ENCODE measurements around the gene DCDC1.

DCDC1 gene

DNA sequence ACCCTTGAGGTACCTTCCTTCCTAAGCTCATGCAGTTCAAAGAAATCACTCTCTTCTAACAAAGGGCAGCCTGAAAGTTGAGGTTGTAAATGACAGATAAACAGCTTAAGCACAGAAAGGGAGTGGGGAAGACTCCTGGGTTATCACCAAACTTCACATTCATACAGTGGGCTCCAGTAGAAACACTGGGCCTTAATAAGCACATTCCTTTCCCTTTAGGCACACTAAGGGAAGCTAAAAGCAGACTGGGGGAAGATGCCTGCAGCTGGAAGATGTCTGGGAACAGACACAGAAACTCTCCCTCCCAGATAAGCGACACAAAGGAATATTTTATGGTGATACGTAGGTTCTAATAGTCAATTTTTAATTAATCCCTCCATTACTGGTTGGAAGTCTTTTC lies 433.0 kb downstream of the DCDC1 start:
- no peak overlapping the region for H3K27ac ChIP-seq (ENCODE audit: insufficient read depth, low read length, poor library complexity, severe bottlenecking)
- DNase-seq: no peak
- no peaks in the 10 kb centered on the region for H3K27me3 ChIP-seq (replicated peaks; ENCODE audit: control insufficient read depth, insufficient read depth, low read length, poor library complexity, severe bottlenecking)
- no peaks in the 10 kb centered on the region for H3K9me3 ChIP-seq (ENCODE audit: control insufficient read depth, low read length)
- H3K4me3 ChIP-seq (ENCODE audit: insufficient read depth, low read depth, low read length, poor library complexity, severe bottlenecking): no peak overlapping the region
- H3K36me3 ChIP-seq (ENCODE audit: control insufficient read depth, insufficient read depth, low read length): no peaks in the 10 kb centered on the region
- no peaks in the 10 kb centered on the region for H3K4me1 ChIP-seq (ENCODE audit: control insufficient read depth, insufficient read depth, low read length, poor library complexity, severe bottlenecking)

DNA sequence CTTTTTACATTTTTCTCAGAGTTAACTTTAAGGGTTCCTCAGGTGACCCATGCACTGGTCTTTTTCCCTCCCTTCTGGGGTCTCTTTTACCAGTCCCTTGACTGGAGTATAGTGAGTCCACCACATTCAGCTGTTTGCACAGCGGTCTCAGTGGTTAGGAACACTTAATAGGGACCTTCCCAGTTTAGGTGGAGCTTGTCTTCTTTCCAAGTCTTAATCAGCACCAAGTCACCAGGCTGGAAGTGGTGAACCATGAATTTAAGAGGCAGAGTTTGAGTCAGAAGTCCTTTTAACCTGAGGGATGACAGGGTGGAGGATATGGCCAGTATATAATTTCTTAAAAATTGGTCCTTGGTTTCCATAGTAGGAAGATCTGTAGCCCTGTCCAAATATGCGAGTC lies 433.7 kb downstream of the DCDC1 start:
- Histone ChIP-seq H3K9me3 (ENCODE audit: control insufficient read depth, low read length) (no peaks in the 10 kb centered on the region), H3K4me3 (ENCODE audit: insufficient read depth, low read depth, low read length, poor library complexity, severe bottlenecking) (no peak overlapping the region), H3K4me1 (ENCODE audit: control insufficient read depth, insufficient read depth, low read length, poor library complexity, severe bottlenecking) (no peaks in the 10 kb centered on the region), H3K27ac (ENCODE audit: insufficient read depth, low read length, poor library complexity, severe bottlenecking) (no peak overlapping the region), H3K36me3 (ENCODE audit: control insufficient read depth, insufficient read depth, low read length) (no peaks in the 10 kb centered on the region), H3K27me3 (replicated peaks; ENCODE audit: control insufficient read depth, insufficient read depth, low read length, poor library complexity, severe bottlenecking) (no peaks in the 10 kb centered on the region)
- DNase-seq: no peak

DNA sequence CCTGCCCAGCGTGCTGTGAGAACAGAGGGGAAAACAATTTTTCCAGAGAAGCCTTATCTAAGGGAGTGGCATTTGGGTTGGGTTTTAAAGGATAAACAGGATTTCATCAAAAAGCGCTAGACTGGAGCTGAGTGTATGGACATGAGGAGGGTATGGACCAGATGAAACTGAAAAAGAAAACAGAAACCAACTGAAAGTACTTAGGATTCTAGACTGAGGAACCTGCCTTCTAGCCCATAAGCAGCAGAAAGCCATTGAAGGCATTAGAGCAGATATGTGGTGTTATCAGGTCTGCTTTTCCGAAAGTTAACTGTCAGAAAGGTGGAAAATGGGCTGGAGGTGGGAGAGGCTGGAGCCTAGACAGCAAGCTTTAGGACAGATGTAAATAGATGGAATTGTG lies 443.4 kb downstream of the DCDC1 start:
- Histone ChIP-seq H3K4me1 (ENCODE audit: control insufficient read depth, insufficient read depth, low read length, poor library complexity, severe bottlenecking) (no peaks in the 10 kb centered on the region), H3K36me3 (ENCODE audit: control insufficient read depth, insufficient read depth, low read length) (no peaks in the 10 kb centered on the region), H3K4me3 (ENCODE audit: insufficient read depth, low read depth, low read length, poor library complexity, severe bottlenecking) (no peak overlapping the region), H3K9me3 (ENCODE audit: control insufficient read depth, low read length) (no peaks in the 10 kb centered on the region), H3K27ac (ENCODE audit: insufficient read depth, low read length, poor library complexity, severe bottlenecking) (no peak overlapping the region), H3K27me3 (replicated peaks; ENCODE audit: control insufficient read depth, insufficient read depth, low read length, poor library complexity, severe bottlenecking) (no peaks in the 10 kb centered on the region)
- no peak for DNase-seq

DNA sequence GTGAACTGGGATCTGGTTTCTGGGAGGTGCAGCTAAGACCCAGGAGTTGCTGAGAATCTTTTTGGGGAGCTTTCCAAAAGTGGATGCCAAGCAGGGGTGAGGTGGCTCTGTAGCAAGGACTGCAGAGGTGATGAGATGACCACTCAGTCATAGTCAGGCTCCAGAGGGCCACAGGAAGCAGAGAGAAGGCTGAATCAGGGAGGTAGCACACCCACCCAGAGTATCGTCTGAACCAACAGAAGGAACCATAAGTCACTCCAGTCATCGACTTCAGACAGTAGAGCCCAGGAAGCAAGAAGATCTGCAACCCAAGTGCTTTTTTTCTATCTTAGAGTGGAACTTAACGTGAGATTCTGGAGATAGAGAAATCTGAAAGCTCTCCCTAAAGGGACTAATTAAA lies 447.7 kb downstream of the DCDC1 start:
- Histone ChIP-seq H3K4me3 (ENCODE audit: insufficient read depth, low read depth, low read length, poor library complexity, severe bottlenecking) (no peak overlapping the region), H3K27ac (ENCODE audit: insufficient read depth, low read length, poor library complexity, severe bottlenecking) (no peak overlapping the region), H3K36me3 (ENCODE audit: control insufficient read depth, insufficient read depth, low read length) (no peaks in the 10 kb centered on the region), H3K27me3 (replicated peaks; ENCODE audit: control insufficient read depth, insufficient read depth, low read length, poor library complexity, severe bottlenecking) (no peaks in the 10 kb centered on the region), H3K9me3 (ENCODE audit: control insufficient read depth, low read length) (no peaks in the 10 kb centered on the region), H3K4me1 (ENCODE audit: control insufficient read depth, insufficient read depth, low read length, poor library complexity, severe bottlenecking) (no peaks in the 10 kb centered on the region)
- no peak for DNase-seq

DNA sequence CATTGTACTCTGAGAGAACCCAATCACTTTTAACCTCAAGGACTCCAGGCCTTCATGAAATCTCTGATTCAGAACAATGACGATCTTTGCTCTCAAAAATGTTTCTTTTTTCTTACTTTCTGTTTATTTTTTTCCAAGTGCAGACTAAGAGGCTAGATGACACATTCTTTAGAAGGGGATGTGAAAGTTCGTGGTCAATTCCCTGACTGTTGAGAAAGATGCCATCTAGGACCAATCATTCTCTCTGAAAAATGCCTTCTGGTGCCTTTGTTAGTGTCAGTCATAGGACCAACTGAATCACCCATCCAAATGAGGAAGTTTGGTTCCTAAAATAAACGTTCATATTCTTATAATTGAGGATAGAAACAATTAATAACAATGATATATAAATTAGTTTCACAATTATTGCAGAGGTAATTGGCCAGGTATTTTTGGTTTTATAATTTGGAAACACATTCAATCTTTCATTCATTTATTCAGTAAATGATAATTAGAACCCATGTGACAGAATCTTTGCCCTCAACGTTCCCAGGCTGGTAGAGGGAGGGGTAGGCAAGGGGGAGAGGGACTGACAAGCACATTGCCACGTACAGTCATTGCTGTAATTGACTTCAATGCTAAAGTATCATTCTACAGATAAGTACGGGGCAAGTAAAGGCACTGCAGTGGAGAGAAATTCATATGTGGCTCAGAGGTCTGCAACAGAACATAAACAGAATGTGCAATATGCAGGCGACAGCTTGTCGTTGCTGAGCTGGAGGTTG lies 450.0 kb downstream of the DCDC1 start:
- Histone ChIP-seq H3K9me3 (ENCODE audit: control insufficient read depth, low read length) (no peaks in the 10 kb centered on the region), H3K27me3 (replicated peaks; ENCODE audit: control insufficient read depth, insufficient read depth, low read length, poor library complexity, severe bottlenecking) (no peaks in the 10 kb centered on the region), H3K4me3 (ENCODE audit: insufficient read depth, low read depth, low read length, poor library complexity, severe bottlenecking) (no peak overlapping the region), H3K36me3 (ENCODE audit: control insufficient read depth, insufficient read depth, low read length) (no peaks in the 10 kb centered on the region), H3K4me1 (ENCODE audit: control insufficient read depth, insufficient read depth, low read length, poor library complexity, severe bottlenecking) (no peaks in the 10 kb centered on the region), H3K27ac (ENCODE audit: insufficient read depth, low read length, poor library complexity, severe bottlenecking) (no peak overlapping the region)
- DNase-seq: no peak

DNA sequence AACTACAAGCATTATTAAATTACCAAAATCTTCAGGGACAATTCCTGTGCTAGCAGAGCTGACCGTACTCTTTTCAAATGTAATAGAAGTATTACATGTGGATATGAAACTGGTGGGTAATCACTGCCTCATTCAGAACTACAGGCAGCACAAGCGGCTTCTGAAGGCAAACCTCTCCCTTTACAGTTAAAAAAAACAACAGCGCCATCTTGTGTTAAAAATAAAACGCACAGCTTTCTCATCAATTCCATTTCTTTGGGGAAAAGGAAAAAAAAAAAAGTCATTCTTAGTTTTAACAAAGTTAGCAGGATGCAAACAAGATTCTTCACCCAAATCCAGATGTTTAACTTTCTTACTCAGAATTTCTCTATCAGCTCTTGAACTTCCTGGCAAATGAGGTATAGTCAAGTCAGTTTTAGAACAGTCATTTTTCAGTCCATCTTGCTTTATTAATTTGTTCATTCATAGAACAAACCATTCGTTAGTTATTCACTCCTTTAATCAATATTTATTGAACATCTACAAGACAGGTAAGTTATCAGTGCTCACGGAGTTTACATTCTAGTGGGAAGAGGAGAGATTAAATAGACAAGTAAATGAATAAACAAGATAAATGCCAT lies 451.6 kb downstream of the DCDC1 start:
- no peak for DNase-seq
- no peaks in the 10 kb centered on the region for H3K27me3 ChIP-seq (replicated peaks; ENCODE audit: control insufficient read depth, insufficient read depth, low read length, poor library complexity, severe bottlenecking)
- no peak overlapping the region for H3K27ac ChIP-seq (ENCODE audit: insufficient read depth, low read length, poor library complexity, severe bottlenecking)
- no peaks in the 10 kb centered on the region for H3K4me1 ChIP-seq (ENCODE audit: control insufficient read depth, insufficient read depth, low read length, poor library complexity, severe bottlenecking)
- no peaks in the 10 kb centered on the region for H3K36me3 ChIP-seq (ENCODE audit: control insufficient read depth, insufficient read depth, low read length)
- no peak overlapping the region for H3K4me3 ChIP-seq (ENCODE audit: insufficient read depth, low read depth, low read length, poor library complexity, severe bottlenecking)
- H3K9me3 ChIP-seq (ENCODE audit: control insufficient read depth, low read length): no peaks in the 10 kb centered on the region

GRCh38 chr11:30917266-30917665 lies 452.3 kb downstream of the DCDC1 start:
- Histone ChIP-seq H3K9me3 (ENCODE audit: control insufficient read depth, low read length) (no peaks in the 10 kb centered on the region), H3K36me3 (ENCODE audit: control insufficient read depth, insufficient read depth, low read length) (no peaks in the 10 kb centered on the region), H3K4me1 (ENCODE audit: control insufficient read depth, insufficient read depth, low read length, poor library complexity, severe bottlenecking) (no peaks in the 10 kb centered on the region), H3K27ac (ENCODE audit: insufficient read depth, low read length, poor library complexity, severe bottlenecking) (no peak overlapping the region), H3K27me3 (replicated peaks; ENCODE audit: control insufficient read depth, insufficient read depth, low read length, poor library complexity, severe bottlenecking) (no peaks in the 10 kb centered on the region), H3K4me3 (ENCODE audit: insufficient read depth, low read depth, low read length, poor library complexity, severe bottlenecking) (no peak overlapping the region)
- no peak for DNase-seq

DNA sequence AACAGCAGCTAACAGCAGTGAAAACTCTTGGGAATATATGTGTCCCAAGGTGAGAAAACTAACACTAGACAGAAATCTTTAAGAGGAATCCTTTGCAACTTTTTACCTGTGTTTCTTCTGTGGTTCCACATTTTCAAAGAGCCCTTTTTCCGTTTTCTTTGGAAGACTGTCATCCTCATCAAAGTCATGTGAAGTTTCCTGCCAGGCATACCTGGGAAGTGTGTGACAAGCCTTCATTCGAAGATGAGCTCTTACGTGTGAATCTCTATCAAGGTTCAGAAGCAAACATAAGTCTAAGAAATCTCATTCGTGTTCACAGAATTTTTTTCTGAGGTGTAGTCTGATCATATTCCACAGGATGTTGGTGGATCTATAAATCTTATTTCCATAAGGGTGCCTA lies 452.8 kb downstream of the DCDC1 start:
- no peaks in the 10 kb centered on the region for H3K27me3 ChIP-seq (replicated peaks; ENCODE audit: control insufficient read depth, insufficient read depth, low read length, poor library complexity, severe bottlenecking)
- H3K4me1 ChIP-seq (ENCODE audit: control insufficient read depth, insufficient read depth, low read length, poor library complexity, severe bottlenecking): no peaks in the 10 kb centered on the region
- no peaks in the 10 kb centered on the region for H3K36me3 ChIP-seq (ENCODE audit: control insufficient read depth, insufficient read depth, low read length)
- no peak for DNase-seq
- H3K9me3 ChIP-seq (ENCODE audit: control insufficient read depth, low read length): no peaks in the 10 kb centered on the region
- H3K4me3 ChIP-seq (ENCODE audit: insufficient read depth, low read depth, low read length, poor library complexity, severe bottlenecking): no peak overlapping the region
- H3K27ac ChIP-seq (ENCODE audit: insufficient read depth, low read length, poor library complexity, severe bottlenecking): no peak overlapping the region

DNA sequence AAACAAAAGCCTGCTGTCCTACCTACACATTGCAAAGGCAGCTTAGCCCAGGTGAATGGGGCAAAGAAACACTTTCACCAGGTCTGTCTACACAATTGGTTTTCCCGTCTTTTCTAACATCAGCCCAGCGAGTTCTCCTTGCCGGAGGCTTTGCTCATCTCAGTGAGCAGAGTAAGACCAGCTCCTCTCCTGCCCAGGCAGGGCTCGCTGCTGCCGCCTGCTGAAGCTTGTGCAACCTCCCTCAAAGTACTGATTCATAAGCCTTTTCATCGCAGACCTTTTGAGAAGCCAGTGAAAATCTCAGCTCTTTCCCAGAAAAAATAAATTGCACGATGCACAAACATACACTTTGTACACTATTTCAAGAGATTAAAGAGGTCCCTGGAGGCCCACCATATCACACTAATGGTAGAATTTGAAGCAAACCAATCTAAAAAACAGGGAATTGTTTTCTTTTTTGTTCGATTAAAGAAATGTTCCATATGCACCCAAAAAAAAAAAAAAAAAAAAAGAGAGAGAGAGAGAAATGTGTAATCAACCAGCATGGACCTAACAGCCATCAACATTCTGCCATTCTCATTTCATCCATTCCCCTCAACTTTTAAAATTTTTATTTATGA lies 455.3 kb downstream of the DCDC1 start:
- H3K9me3 ChIP-seq (ENCODE audit: control insufficient read depth, low read length): no peaks in the 10 kb centered on the region
- H3K36me3 ChIP-seq (ENCODE audit: control insufficient read depth, insufficient read depth, low read length): no peaks in the 10 kb centered on the region
- no peaks in the 10 kb centered on the region for H3K27me3 ChIP-seq (replicated peaks; ENCODE audit: control insufficient read depth, insufficient read depth, low read length, poor library complexity, severe bottlenecking)
- no peak overlapping the region for H3K27ac ChIP-seq (ENCODE audit: insufficient read depth, low read length, poor library complexity, severe bottlenecking)
- DNase-seq: no peak
- no peaks in the 10 kb centered on the region for H3K4me1 ChIP-seq (ENCODE audit: control insufficient read depth, insufficient read depth, low read length, poor library complexity, severe bottlenecking)
- H3K4me3 ChIP-seq (ENCODE audit: insufficient read depth, low read depth, low read length, poor library complexity, severe bottlenecking): no peak overlapping the region

- Histone ChIP-seq H3K36me3 (ENCODE audit: control insufficient read depth, insufficient read depth, low read length) (no peaks in the 10 kb centered on the region), H3K4me1 (ENCODE audit: control insufficient read depth, insufficient read depth, low read length, poor library complexity, severe bottlenecking) (no peaks in the 10 kb centered on the region), H3K27ac (ENCODE audit: insufficient read depth, low read length, poor library complexity, severe bottlenecking) (no peak overlapping the region), H3K9me3 (ENCODE audit: control insufficient read depth, low read length) (no peaks in the 10 kb centered on the region), H3K27me3 (replicated peaks; ENCODE audit: control insufficient read depth, insufficient read depth, low read length, poor library complexity, severe bottlenecking) (no peaks in the 10 kb centered on the region), H3K4me3 (ENCODE audit: insufficient read depth, low read depth, low read length, poor library complexity, severe bottlenecking) (no peak overlapping the region)
- no peak for DNase-seq
Measured at GRCh38 chr11:30911247-30911646, 458.3 kb downstream of the DCDC1 start.

Data from effector memory CD4-positive, alpha-beta T cell (primary cell).